A673 (cell line): Measurements from ENCODE around the gene ETFRF1. TPM values are rescaled to one million over a fixed set of nuclear protein-coding genes. Genes with fewer than 3 reads are reported as not detected.

Experiments used
- BruUV-seq: library from RNA; stranded (reverse); fragments of 400-500 nt; replicated peaks from 2 replicates; lab custom pipeline; 2021; lab: Mats Ljungman, UMichigan
- CTCF ChIA-PET: fragments of 300-600 bp; sonication (Branson Sonifier 250); formaldehyde crosslinking; loops from one replicate; lab custom pipeline; 2022; ENCODE audit warnings: antibody characterized with exemption; lab: Charles Lee
- POLR2A ChIA-PET: fragments of 300-600 bp; sonication (Branson Sonifier 250); formaldehyde crosslinking; loops from one replicate; lab custom pipeline; 2022; ENCODE audit warnings: antibody characterized with exemption; ENCODE audit not compliant: low non-redundant PET; lab: Charles Lee
- DNase-seq: peaks from one replicate; pipeline ENCODE4 v3.0.0-alpha.2; 2015; ENCODE audit warnings: low spot score
- H3K27ac ChIP-seq: fragments of 200-600 bp; sonication (generic); 2 replicates; pipeline ENCODE4 v1.5.1; 2016; ENCODE audit warnings: mixed run types, low read depth, mild to moderate bottlenecking, mixed read lengths, antibody characterized with exemption, low read length; ENCODE audit not compliant: poor library complexity, severe bottlenecking
- H3K27me3 ChIP-seq: fragments of 200-600 bp; sonication (generic); replicated peaks from 2 replicates; pipeline ENCODE4 v1.6.1; 2017; ENCODE audit warnings: mixed run types, low read depth, mild to moderate bottlenecking, mixed read lengths, antibody characterized with exemption, low read length; ENCODE audit not compliant: insufficient read depth, poor library complexity
- H3K36me3 ChIP-seq: fragments of 200-600 bp; sonication (generic); 2 replicates; pipeline ENCODE4 v1.6.1; 2016; ENCODE audit warnings: mixed run types, mild to moderate bottlenecking, mixed read lengths, antibody characterized with exemption, low read length; ENCODE audit not compliant: insufficient read depth, poor library complexity, severe bottlenecking
- H3K4me1 ChIP-seq: fragments of 200-600 bp; sonication (generic); 2 replicates; pipeline ENCODE4 v1.6.1; 2017; ENCODE audit warnings: mixed run types, mild to moderate bottlenecking, mixed read lengths, antibody characterized with exemption, low read length; ENCODE audit not compliant: insufficient read depth, poor library complexity, severe bottlenecking
- H3K4me3 ChIP-seq: fragments of 200-600 bp; sonication (generic); 2 replicates; pipeline ENCODE4 v1.5.1; 2016; ENCODE audit warnings: low read depth, mixed run types, mild to moderate bottlenecking, mixed read lengths, low read length; ENCODE audit not compliant: poor library complexity, severe bottlenecking
- H3K9me3 ChIP-seq: fragments of 200-600 bp; sonication (generic); 2 replicates; pipeline ENCODE4 v1.6.1; 2016; ENCODE audit warnings: mixed run types, low read depth, mild to moderate bottlenecking, mixed read lengths, antibody characterized with exemption, low read length; ENCODE audit not compliant: poor library complexity, severe bottlenecking
- EZH2 ChIP-seq: fragments of 200-600 bp; sonication (generic); IDR thresholded peaks from 2 replicates; pipeline ENCODE4 v1.6.1; 2017; ENCODE audit warnings: borderline replicate concordance, low read depth, mild to moderate bottlenecking, mixed read lengths, antibody characterized with exemption, low read length; ENCODE audit not compliant: poor library complexity, severe bottlenecking
- intact Hi-C: fragments of 100-400 bp; cut with micrococcal nuclease; formaldehyde crosslinking; loops from one replicate; pipeline ENCODE4 v1.10.0; 2022; ENCODE audit not compliant: unreplicated experiment
- total RNA-seq: library from RNA; stranded (reverse); gene quantifications from 2 replicates; pipeline ENCODE4 v1.2.3, GENCODE V29; 2021
- TF ChIP-seq, protein P1 (sequence below): fragments of 300-800, 200-600 bp; sonication (generic); conservative IDR thresholded peaks from 2 replicates; pipeline ENCODE4 v1.5.1; 2017; ENCODE audit warnings: low read depth, mild to moderate bottlenecking, antibody characterized with exemption, low read length, moderate library complexity, mixed read lengths

The ETFRF1 gene
- total RNA-seq, 1 experiment from 2014 or later = 12.9 TPM

GRCh38 chr12:25241167-25242020 lies 46.4 kb downstream of the ETFRF1 start:
- Histone ChIP-seq H3K36me3 (peaks cover 4% of the 10 kb centered on the region), H3K4me3 (no peak overlapping the region), H3K27ac (no peak overlapping the region), H3K4me1 (peaks cover under 1% of the 10 kb centered on the region), H3K27me3 (no peaks in the 10 kb centered on the region), H3K9me3 (no peaks in the 10 kb centered on the region)
- no TSS peak for BruUV-seq
- CTCF ChIA-PET = interaction anchor here (0.7 to 1.9 kb wide), 2 partner anchors 146 to 342 kb away, joined by 3 to 13 read pairs; no protein-coding TSS in a partner anchor
- TF ChIP-seq, protein P1, sequence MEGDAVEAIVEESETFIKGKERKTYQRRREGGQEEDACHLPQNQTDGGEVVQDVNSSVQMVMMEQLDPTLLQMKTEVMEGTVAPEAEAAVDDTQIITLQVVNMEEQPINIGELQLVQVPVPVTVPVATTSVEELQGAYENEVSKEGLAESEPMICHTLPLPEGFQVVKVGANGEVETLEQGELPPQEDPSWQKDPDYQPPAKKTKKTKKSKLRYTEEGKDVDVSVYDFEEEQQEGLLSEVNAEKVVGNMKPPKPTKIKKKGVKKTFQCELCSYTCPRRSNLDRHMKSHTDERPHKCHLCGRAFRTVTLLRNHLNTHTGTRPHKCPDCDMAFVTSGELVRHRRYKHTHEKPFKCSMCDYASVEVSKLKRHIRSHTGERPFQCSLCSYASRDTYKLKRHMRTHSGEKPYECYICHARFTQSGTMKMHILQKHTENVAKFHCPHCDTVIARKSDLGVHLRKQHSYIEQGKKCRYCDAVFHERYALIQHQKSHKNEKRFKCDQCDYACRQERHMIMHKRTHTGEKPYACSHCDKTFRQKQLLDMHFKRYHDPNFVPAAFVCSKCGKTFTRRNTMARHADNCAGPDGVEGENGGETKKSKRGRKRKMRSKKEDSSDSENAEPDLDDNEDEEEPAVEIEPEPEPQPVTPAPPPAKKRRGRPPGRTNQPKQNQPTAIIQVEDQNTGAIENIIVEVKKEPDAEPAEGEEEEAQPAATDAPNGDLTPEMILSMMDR = peak; percentile 86
- no peak for TF ChIP-seq EZH2
- intact Hi-C loops = no loop called here
- POLR2A ChIA-PET = no interaction called here
- DNase-seq = peak; percentile 60

- CTCF ChIA-PET = no interaction called here
- POLR2A ChIA-PET = no interaction called here
These were observed 48.1 kb downstream of the ETFRF1 start for GRCh38 chr12:25242981-25243679.

GRCh38 chr12:25243680-25243990 lies 48.6 kb downstream of the ETFRF1 start:
- Histone ChIP-seq H3K4me3 (no peak overlapping the region), H3K36me3 (no peaks in the 10 kb centered on the region), H3K27ac (no peak overlapping the region), H3K9me3 (no peaks in the 10 kb centered on the region), H3K4me1 (no peaks in the 10 kb centered on the region), H3K27me3 (no peaks in the 10 kb centered on the region)
- ChIA-PET POLR2A (no interaction called here), CTCF (no interaction called here)
- DNase-seq = no peak
- BruUV-seq = no TSS peak
- intact Hi-C loops = no loop called here
- TF ChIP-seq EZH2 = no peak
- TF ChIP-seq, protein P1 = no peak

More at GRCh38 chr12:25242981-25243679, 48.1 kb downstream of the ETFRF1 start:
- H3K9me3 ChIP-seq = no peaks in the 10 kb centered on the region
- H3K4me3 ChIP-seq = no peak overlapping the region
- intact Hi-C loops = no loop called here
- H3K36me3 ChIP-seq = no peaks in the 10 kb centered on the region
- DNase-seq = no peak
- H3K27ac ChIP-seq = no peak overlapping the region
- TF ChIP-seq EZH2 = no peak
- TF ChIP-seq, protein P1 = no peak
- H3K27me3 ChIP-seq = no peaks in the 10 kb centered on the region
- no TSS peak for BruUV-seq
- H3K4me1 ChIP-seq = no peaks in the 10 kb centered on the region
